OCI-LY7 (cell line): ENCODE results near the gene CALR3.

Source experiments
- CTCF ChIP-seq: fragments of 200-600 bp; sonication (generic); conservative IDR thresholded peaks from 2 replicates; pipeline ENCODE4 v1.5.1; 2014; ENCODE audit warnings: mild to moderate bottlenecking, antibody characterized with exemption, low read length, moderate library complexity, mixed read lengths
- EZH2phosphoT487 ChIP-seq: fragments of 200-600 bp; sonication (generic); IDR thresholded peaks from 2 replicates; pipeline ENCODE4 v1.6.1; 2018; ENCODE audit warnings: low read depth, borderline replicate concordance, mild to moderate bottlenecking, mixed run types, antibody characterized with exemption, low read length, moderate library complexity, mixed read lengths

GRCh38 chr19:16518483-16519229 lies 22.7 kb upstream of the CALR3 start:
- TF ChIP-seq CTCF: 0 out of 2 replicates have a peak, but pooled peaks have one; percentile 22
- TF ChIP-seq EZH2phosphoT487: no peak
